ENCODE data around the gene OTOP2. TPM values are rescaled to one million over a fixed set of nuclear protein-coding genes. Genes with fewer than 3 reads are reported as not detected.

The OTOP2 gene
- total and polyA plus RNA-seq, 9 of the 15 experiments (the other 6 are each of a cell fraction or from before 2014, with no cell fraction given): 0.04 to 0.36 (median 0.14) TPM; not detected in 1

- TF ChIP-seq SIN3B (IDR thresholded peaks at IDR 0.05; ENCODE audit: low read depth): peak; percentile 27; the same call in 1 of the 2 replicates
- TF ChIP-seq GABPB1 (CRISPR knock-in tag; IDR thresholded peaks at IDR 0.05): peak; percentile 94
- TF ChIP-seq TBL1XR1 (IDR thresholded peaks at IDR 0.05; ENCODE audit: low read length in 2 of 2): peak in 1 of 2 experiments; percentile 45; a peak in 2 of 4 replicates
- peak; percentile 46; the same call in 1 of the 2 replicates for TF ChIP-seq ZEB2 (IDR thresholded peaks at IDR 0.05)
- peak; percentile 86 for TF ChIP-seq TFAP4 (CRISPR knock-in tag; IDR thresholded peaks at IDR 0.05; ENCODE audit: borderline replicate concordance)
- TF ChIP-seq MITF (IDR thresholded peaks at IDR 0.05): no peak
- TF ChIP-seq TRIM24 (IDR thresholded peaks at IDR 0.05): peak; percentile 23 to 82; a peak in 2 of 4 replicates
- TF ChIP-seq RBFOX2 (IDR thresholded peaks at IDR 0.05; ENCODE audit: low read depth, low read length): peak; percentile 98
- 0 out of 2 replicates have a peak, but pooled peaks have one; percentile 22 for TF ChIP-seq ZNF766 (CRISPR knock-in tag; conservative IDR thresholded peaks at IDR 0.05)
- TF ChIP-seq NONO (IDR thresholded peaks at IDR 0.05; ENCODE audit: low read depth in 2 of 2, low read length in 1 of 2): peak; percentile 8 to 46; a peak in 2 of 4 replicates
- peak; percentile 40; the same call in 1 of the 2 replicates for TF ChIP-seq TEAD4 (IDR thresholded peaks at IDR 0.05; ENCODE audit: low read length)
- TF ChIP-seq TEAD4 (CRISPR knock-in tag; IDR thresholded peaks at IDR 0.05; ENCODE audit: borderline replicate concordance): no peak
- TF ChIP-seq FOSL1 (tag; conservative IDR thresholded peaks at IDR 0.05): peak; percentile 81
- no peak for TF ChIP-seq TGIF2 (CRISPR knock-in tag; IDR thresholded peaks at IDR 0.05)
- TF ChIP-seq AFF1 (IDR thresholded peaks at IDR 0.05; ENCODE audit: low read depth in 1 of 2, partially characterized antibody in 2 of 2): peak in 1 of 2 experiments; percentile 67
- no peak for TF ChIP-seq PHB2 (IDR thresholded peaks at IDR 0.05; ENCODE audit: low read depth)
- TF ChIP-seq RBM15 (IDR thresholded peaks at IDR 0.05; ENCODE audit: insufficient read depth, low read length): no peak
- TF ChIP-seq CBX5 (IDR thresholded peaks at IDR 0.05; ENCODE audit: borderline replicate concordance, low read depth): no peak; the same call in 1 of the 2 replicates
- no peak for TF ChIP-seq DMBX1 (CRISPR knock-in tag; IDR thresholded peaks at IDR 0.05; ENCODE audit: borderline replicate concordance)
- peak; percentile 90 for TF ChIP-seq ZFX (CRISPR knock-in tag; IDR thresholded peaks at IDR 0.05)
- no peak for TF ChIP-seq ZNF217 (CRISPR knock-in tag; IDR thresholded peaks at IDR 0.05)
- peak; percentile 91 for TF ChIP-seq POLR2B (IDR thresholded peaks at IDR 0.05; ENCODE audit: low read depth, partially characterized antibody)
- TF ChIP-seq MTA3 (IDR thresholded peaks at IDR 0.05; ENCODE audit: borderline replicate concordance): peak; percentile 90; the same call in 1 of the 2 replicates
These were observed 58.0 kb downstream of the OTOP2 start (continued) for GRCh38 chr17:74981979-74982662.
